ENCODE measurements around the gene SEPTIN7. TPM values are rescaled to one million over a fixed set of nuclear protein-coding genes. Genes with fewer than 3 reads are reported as not detected.
A peak's percentile ranks its signal among the peaks of the same experiment; 100 is the strongest.

SEPTIN7 gene
- total RNA-seq, 8 experiments from 2014 or later, result 152 to 403 (median 227) TPM

GRCh38 chr7:35820858-35821257 is 20.0 kb downstream of the SEPTIN7 start:
- in situ Hi-C loops (cut with MboI; ENCODE audit: low pct_unique_long_range_greater_than_20kb in 2 of 9, low sequenced_read_pairs in 9 of 9, unreplicated experiment in 9 of 9), result no loop called here
- Histone ChIP-seq H3K4me1 (replicated peaks in 1 of 2) (no peaks in the 10 kb centered on the region), H3K4me3 (no peak overlapping the region), H3K27ac (no peak overlapping the region)
- ATAC-seq (replicated peaks in 6 of 8), result no peak
- WGBS, 10 experiments, result 29 to 100% (median 89%) methylated on average over 1 of the region's 1 CpG; no CpG with 5 or more reads in 3 of the 10 experiments

- Histone ChIP-seq H3K4me3 (no peak overlapping the region), H3K4me1 (replicated peaks in 1 of 2) (no peaks in the 10 kb centered on the region), H3K27ac (no peak overlapping the region)
- 83 to 100% (median 100%) methylated on average over 1 to 3 of the region's 3 CpGs for WGBS, 10 experiments
- in situ Hi-C loops (cut with MboI; ENCODE audit: low pct_unique_long_range_greater_than_20kb in 2 of 9, low sequenced_read_pairs in 9 of 9, unreplicated experiment in 9 of 9), result no loop called here
- no peak for ATAC-seq (replicated peaks in 6 of 8)
Measured at GRCh38 chr7:35823440-35823839, 22.6 kb downstream of the SEPTIN7 start.

- peak in 1 of 8 experiments; percentile 27 for ATAC-seq (replicated peaks in 6 of 8)
- H3K4me1 ChIP-seq (replicated peaks in 1 of 2), result no peaks in the 10 kb centered on the region
- no peak overlapping the region for H3K27ac ChIP-seq
- 0 to 100% (median 91%) methylated on average over 1 of the region's 1 CpG; no CpG with 5 or more reads in 2 of the 10 experiments for WGBS, 10 experiments
- in situ Hi-C loops (cut with MboI; ENCODE audit: low pct_unique_long_range_greater_than_20kb in 2 of 9, low sequenced_read_pairs in 9 of 9, unreplicated experiment in 9 of 9), result no loop called here
- no peak overlapping the region for H3K4me3 ChIP-seq
Measured at GRCh38 chr7:35825974-35826373, 25.1 kb downstream of the SEPTIN7 start.

- in situ Hi-C loops (cut with MboI; ENCODE audit: low pct_unique_long_range_greater_than_20kb in 2 of 9, low sequenced_read_pairs in 9 of 9, unreplicated experiment in 9 of 9), result no loop called here
- no peak overlapping the region for H3K4me3 ChIP-seq
- 82 to 100% (median 95%) methylated on average over 2 to 4 of the region's 4 CpGs for WGBS, 10 experiments
- H3K4me1 ChIP-seq (replicated peaks in 1 of 2), result no peaks in the 10 kb centered on the region
- no peak overlapping the region for H3K27ac ChIP-seq
- ATAC-seq (replicated peaks in 6 of 8), result no peak
Measured at GRCh38 chr7:35826751-35827150, 25.9 kb downstream of the SEPTIN7 start.

- Histone ChIP-seq H3K4me3 (no peak overlapping the region), H3K27ac (no peak overlapping the region), H3K4me1 (replicated peaks in 1 of 2) (no peaks in the 10 kb centered on the region)
- WGBS, 10 experiments, result 86 to 100% (median 100%) methylated on average over 1 to 6 of the region's 6 CpGs
- in situ Hi-C loops (cut with MboI; ENCODE audit: low pct_unique_long_range_greater_than_20kb in 2 of 9, low sequenced_read_pairs in 9 of 9, unreplicated experiment in 9 of 9), result no loop called here
- ATAC-seq (replicated peaks in 6 of 8), result no peak
Measured at GRCh38 chr7:35828817-35829216, 28.0 kb downstream of the SEPTIN7 start.

- H3K4me3 ChIP-seq, result no peak overlapping the region
- H3K27ac ChIP-seq, result no peak overlapping the region
- peak in 2 of 8 experiments; percentile 65 to 71 for ATAC-seq (replicated peaks in 6 of 8)
- in situ Hi-C loops (cut with MboI; ENCODE audit: low pct_unique_long_range_greater_than_20kb in 2 of 9, low sequenced_read_pairs in 9 of 9, unreplicated experiment in 9 of 9), result no loop called here
- H3K4me1 ChIP-seq (replicated peaks in 1 of 2), result no peaks in the 10 kb centered on the region
Measured at GRCh38 chr7:35831208-35831607, 30.4 kb downstream of the SEPTIN7 start.

GRCh38 chr7:35839860-35840854 is 39.3 kb downstream of the SEPTIN7 start:
- Histone ChIP-seq H3K4me3 (no peak overlapping the region), H3K27ac (no peak overlapping the region), H3K4me1 (replicated peaks in 1 of 2) (no peaks in the 10 kb centered on the region)
- in situ Hi-C loops (cut with MboI; ENCODE audit: low pct_unique_long_range_greater_than_20kb in 2 of 9, low sequenced_read_pairs in 9 of 9, unreplicated experiment in 9 of 9), result no loop called here
- ATAC-seq (replicated peaks in 6 of 8), result peak in 2 of 8 experiments; percentile 23 to 47
- no CpG with 5 or more reads among the region's 1 CpG for WGBS, 10 experiments

- Histone ChIP-seq H3K4me1 (replicated peaks in 1 of 2) (no peaks in the 10 kb centered on the region), H3K4me3 (no peak overlapping the region), H3K27ac (no peak overlapping the region)
- no peak for ATAC-seq (replicated peaks in 6 of 8)
- WGBS, 10 experiments, result 90 to 100% (median 95%) methylated on average over 1 to 8 of the region's 11 CpGs; no CpG with 5 or more reads in 2 of the 10 experiments
- in situ Hi-C loops (cut with MboI; ENCODE audit: low pct_unique_long_range_greater_than_20kb in 2 of 9, low sequenced_read_pairs in 9 of 9, unreplicated experiment in 9 of 9), result no loop called here
Measured at GRCh38 chr7:35846816-35847412, 46.1 kb downstream of the SEPTIN7 start.

GRCh38 chr7:35848725-35849124 is 47.9 kb downstream of the SEPTIN7 start:
- Histone ChIP-seq H3K4me1 (replicated peaks in 1 of 2) (no peaks in the 10 kb centered on the region), H3K4me3 (no peak overlapping the region), H3K27ac (no peak overlapping the region)
- in situ Hi-C loops (cut with MboI; ENCODE audit: low pct_unique_long_range_greater_than_20kb in 2 of 9, low sequenced_read_pairs in 9 of 9, unreplicated experiment in 9 of 9), result no loop called here
- WGBS, 10 experiments, result 63 to 100% (median 85%) methylated on average over 1 to 2 of the region's 2 CpGs; no CpG with 5 or more reads in 6 of the 10 experiments
- ATAC-seq (replicated peaks in 6 of 8), result peak in 1 of 8 experiments; percentile 62

- WGBS, 10 experiments, result 58 to 100% (median 93%) methylated on average over 1 to 6 of the region's 7 CpGs
- Histone ChIP-seq H3K27ac (no peak overlapping the region), H3K4me1 (replicated peaks in 1 of 2) (no peaks in the 10 kb centered on the region), H3K4me3 (no peak overlapping the region)
- in situ Hi-C loops (cut with MboI; ENCODE audit: low pct_unique_long_range_greater_than_20kb in 2 of 9, low sequenced_read_pairs in 9 of 9, unreplicated experiment in 9 of 9), result no loop called here
- peak in 1 of 8 experiments; percentile 44 for ATAC-seq (replicated peaks in 6 of 8)
Measured at GRCh38 chr7:35849158-35849831, 48.4 kb downstream of the SEPTIN7 start.

GRCh38 chr7:35849954-35850353 is 49.1 kb downstream of the SEPTIN7 start:
- H3K4me3 ChIP-seq, result no peak overlapping the region
- in situ Hi-C loops (cut with MboI; ENCODE audit: low pct_unique_long_range_greater_than_20kb in 2 of 9, low sequenced_read_pairs in 9 of 9, unreplicated experiment in 9 of 9), result no loop called here
- H3K27ac ChIP-seq, result no peak overlapping the region
- no peaks in the 10 kb centered on the region for H3K4me1 ChIP-seq (replicated peaks in 1 of 2)
- no peak for ATAC-seq (replicated peaks in 6 of 8)

All from motor neuron (in vitro differentiated cells).